Mesothelial cell of epicardium (in vitro differentiated cells): Measurements from ENCODE around the gene KCTD2. TPM values are rescaled to one million over a fixed set of nuclear protein-coding genes. Genes with fewer than 3 reads are reported as not detected.

Experiments used
- DNase-seq, 2 experiments: peaks; one replicate each; pipeline ENCODE4 v3.0.0; 2021; ENCODE audit warnings: low spot score in 2 of 2; ENCODE audit not compliant: unreplicated experiment in 2 of 2
- H3K27ac Mint-ChIP-seq: 2 replicates; pipeline ENCODE4 v1.8.0; 2021; ENCODE audit warnings: mixed read lengths
- H3K27me3 Mint-ChIP-seq: 2 replicates; pipeline ENCODE4 v1.8.0; 2021; ENCODE audit warnings: low read depth, mixed read lengths
- H3K36me3 Mint-ChIP-seq: 2 replicates; pipeline ENCODE4 v1.8.0; 2021; ENCODE audit warnings: mixed read lengths
- H3K4me1 Mint-ChIP-seq: 2 replicates; pipeline ENCODE4 v1.8.0; 2021; ENCODE audit warnings: mixed read lengths
- H3K4me3 Mint-ChIP-seq: 2 replicates; pipeline ENCODE4 v1.8.0; 2021; ENCODE audit warnings: mild to moderate bottlenecking, moderate library complexity, mixed read lengths
- H3K9me3 Mint-ChIP-seq: 2 replicates; pipeline ENCODE4 v1.8.0; 2021; ENCODE audit warnings: mixed read lengths
- total RNA-seq: library from RNA; stranded (reverse); gene quantifications from 3 replicates; pipeline ENCODE4 v1.2.1, GENCODE V29; 2021
- TF ChIP-seq, protein P1 (sequence below): fragments of 200-600 bp; sonication (generic); IDR thresholded peaks from one replicate; pipeline ENCODE4 v1.5.0; 2021; ENCODE audit warnings: antibody characterized with exemption; ENCODE audit not compliant: unreplicated experiment

Gene KCTD2
- total RNA-seq, 1 donor from 2014 or later: 24.1 TPM

DNA sequence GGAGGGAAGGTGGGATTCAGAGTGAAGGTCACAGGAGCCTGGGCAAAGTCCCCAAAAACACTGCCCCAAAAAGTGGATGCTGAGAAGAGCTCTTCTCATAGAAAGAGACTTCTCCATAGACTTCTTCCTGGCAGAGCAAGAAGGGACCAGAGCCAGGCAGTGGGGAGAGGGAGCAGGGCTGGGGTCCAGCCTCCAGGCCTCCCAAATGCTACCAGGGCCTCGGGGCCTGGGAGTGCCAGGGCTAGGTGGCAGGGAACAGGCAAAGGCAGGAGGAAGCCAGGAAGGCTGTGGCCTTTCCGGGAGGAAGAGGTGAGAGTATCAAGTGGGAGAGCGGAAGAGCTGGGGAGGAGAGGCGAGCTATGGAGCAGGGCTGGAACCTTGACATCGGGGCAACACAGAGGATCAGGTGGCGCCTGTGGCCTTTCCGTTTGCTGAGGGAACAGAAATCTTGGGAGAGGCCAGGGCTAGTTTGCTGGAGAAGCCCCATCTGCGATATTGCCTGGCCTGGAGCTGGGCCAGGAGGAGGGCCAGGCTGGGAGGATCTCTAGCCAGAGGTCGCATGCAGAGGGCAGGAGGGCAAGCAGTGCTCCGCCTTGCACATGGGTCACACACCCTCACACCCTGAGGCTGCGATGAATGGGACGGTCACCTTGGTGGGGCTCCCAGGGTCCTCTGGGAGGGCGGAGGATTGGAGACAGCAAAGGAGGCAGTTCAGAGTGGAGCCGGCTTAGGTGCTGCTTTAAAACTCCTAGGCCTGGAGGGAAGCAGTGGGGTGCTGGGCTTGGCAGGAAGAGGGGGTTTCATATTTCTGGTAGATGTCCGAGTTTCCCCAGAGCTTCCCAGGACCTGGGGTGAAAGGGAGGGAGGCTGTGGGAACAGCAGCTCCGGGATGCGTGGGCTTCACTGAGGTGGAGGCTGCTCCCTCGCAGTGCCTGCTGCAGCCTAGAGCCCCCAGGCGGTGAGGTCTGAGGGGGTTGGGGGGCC, 44.1 kb downstream of the KCTD2 start:
- TF ChIP-seq, protein P1, sequence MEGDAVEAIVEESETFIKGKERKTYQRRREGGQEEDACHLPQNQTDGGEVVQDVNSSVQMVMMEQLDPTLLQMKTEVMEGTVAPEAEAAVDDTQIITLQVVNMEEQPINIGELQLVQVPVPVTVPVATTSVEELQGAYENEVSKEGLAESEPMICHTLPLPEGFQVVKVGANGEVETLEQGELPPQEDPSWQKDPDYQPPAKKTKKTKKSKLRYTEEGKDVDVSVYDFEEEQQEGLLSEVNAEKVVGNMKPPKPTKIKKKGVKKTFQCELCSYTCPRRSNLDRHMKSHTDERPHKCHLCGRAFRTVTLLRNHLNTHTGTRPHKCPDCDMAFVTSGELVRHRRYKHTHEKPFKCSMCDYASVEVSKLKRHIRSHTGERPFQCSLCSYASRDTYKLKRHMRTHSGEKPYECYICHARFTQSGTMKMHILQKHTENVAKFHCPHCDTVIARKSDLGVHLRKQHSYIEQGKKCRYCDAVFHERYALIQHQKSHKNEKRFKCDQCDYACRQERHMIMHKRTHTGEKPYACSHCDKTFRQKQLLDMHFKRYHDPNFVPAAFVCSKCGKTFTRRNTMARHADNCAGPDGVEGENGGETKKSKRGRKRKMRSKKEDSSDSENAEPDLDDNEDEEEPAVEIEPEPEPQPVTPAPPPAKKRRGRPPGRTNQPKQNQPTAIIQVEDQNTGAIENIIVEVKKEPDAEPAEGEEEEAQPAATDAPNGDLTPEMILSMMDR: no peak
- no peaks in the 10 kb centered on the region for H3K9me3 Mint-ChIP-seq
- peak overlapping the region; percentile 77 for H3K27ac Mint-ChIP-seq
- no peaks in the 10 kb centered on the region for H3K36me3 Mint-ChIP-seq
- no peak for DNase-seq
- H3K4me3 Mint-ChIP-seq: peak overlapping the region; percentile 9
- peaks cover 73% of the 10 kb centered on the region for H3K4me1 Mint-ChIP-seq
- no peaks in the 10 kb centered on the region for H3K27me3 Mint-ChIP-seq

DNA sequence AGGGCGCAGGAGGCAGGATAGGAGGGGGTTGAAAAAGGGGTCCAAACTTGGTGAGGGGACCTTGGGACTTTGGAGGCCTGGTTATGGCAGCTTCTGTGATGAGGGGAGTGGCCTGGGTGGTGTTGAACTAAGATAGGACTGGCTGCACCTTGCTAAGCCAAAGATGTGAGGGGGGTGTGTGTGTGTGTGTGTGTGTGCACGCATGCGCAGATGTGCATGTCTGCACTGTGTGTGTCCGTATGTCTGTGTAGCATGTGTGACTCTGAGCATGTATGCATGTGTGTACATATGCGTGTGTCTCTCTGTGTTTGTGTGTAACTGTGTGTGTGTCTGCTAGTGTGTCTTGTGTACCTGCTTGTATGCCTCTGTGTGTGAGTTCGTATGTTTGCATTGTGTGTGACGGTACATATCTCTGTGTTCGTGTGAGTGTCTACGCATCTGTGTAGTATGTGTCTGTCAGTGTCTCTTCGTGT, 44.9 kb downstream of the KCTD2 start:
- DNase-seq: no peak
- no peaks in the 10 kb centered on the region for H3K9me3 Mint-ChIP-seq
- no peaks in the 10 kb centered on the region for H3K27me3 Mint-ChIP-seq
- H3K27ac Mint-ChIP-seq: peak overlapping the region; percentile 77
- H3K4me3 Mint-ChIP-seq: peak overlapping the region; percentile 9
- TF ChIP-seq, protein P1: no peak
- peaks cover 69% of the 10 kb centered on the region for H3K4me1 Mint-ChIP-seq
- no peaks in the 10 kb centered on the region for H3K36me3 Mint-ChIP-seq

DNA sequence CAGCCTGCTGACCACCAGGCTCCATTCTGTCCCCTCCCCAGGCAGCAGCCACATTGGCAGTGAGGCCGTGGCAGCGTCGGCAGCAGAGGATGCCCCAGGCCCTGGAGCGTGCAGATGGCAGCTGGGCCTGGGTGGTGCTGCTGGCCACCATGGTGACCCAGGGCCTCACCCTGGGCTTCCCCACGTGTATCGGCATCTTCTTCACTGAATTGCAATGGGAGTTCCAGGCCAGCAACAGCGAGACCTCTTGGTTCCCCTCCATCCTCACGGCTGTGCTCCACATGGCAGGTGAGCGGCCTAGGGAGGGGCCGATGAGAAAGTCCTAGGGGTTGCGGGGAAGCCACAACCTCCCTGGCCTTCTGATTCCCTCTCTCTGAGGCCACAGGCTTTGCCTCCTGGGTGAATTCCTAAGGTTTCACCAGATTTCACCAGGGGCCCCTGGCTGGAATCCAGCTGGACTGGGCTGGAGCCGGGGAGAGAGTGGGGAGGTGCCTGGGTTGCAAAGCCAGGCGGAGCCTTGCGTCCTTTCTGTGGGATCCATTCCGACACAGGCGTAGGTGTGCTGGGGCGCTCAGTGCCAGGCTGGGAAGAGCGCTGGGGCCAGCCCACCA, 46.6 kb downstream of the KCTD2 start:
- H3K9me3 Mint-ChIP-seq: no peaks in the 10 kb centered on the region
- TF ChIP-seq, protein P1: no peak
- peaks cover 67% of the 10 kb centered on the region for H3K4me1 Mint-ChIP-seq
- no peak for DNase-seq
- peaks cover 5% of the 10 kb centered on the region for H3K36me3 Mint-ChIP-seq
- H3K27ac Mint-ChIP-seq: peak overlapping the region; percentile 77
- no peaks in the 10 kb centered on the region for H3K27me3 Mint-ChIP-seq
- H3K4me3 Mint-ChIP-seq: peak overlapping the region; percentile 10

DNA sequence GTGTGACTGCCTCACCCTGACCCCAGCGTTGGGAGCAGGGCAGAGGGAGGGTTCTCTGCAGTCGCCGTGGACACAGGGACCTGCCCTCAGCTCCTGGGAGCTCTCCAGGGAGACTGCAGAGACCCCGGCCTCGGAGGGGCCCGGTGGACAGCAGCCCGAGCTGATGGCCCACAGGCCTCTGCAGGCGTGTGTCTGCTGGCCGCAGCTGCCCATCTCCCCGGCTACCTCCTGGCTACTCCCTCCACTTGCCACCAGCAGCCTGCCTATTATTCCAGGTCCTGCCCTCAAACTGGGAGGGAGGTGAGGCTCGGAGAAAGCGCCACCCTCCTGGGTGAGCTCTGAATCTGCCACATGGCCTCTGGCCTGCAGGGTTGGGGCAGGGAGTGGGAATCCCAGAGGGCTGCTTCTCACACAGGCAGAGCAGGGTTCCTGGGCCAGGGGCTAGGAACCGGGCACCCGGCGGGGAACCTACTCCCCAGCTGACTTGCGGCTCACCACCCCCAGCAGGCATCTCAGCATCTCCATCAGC, 47.9 kb downstream of the KCTD2 start:
- Mint-ChIP-seq H3K9me3 (no peaks in the 10 kb centered on the region), H3K4me3 (no peak overlapping the region), H3K36me3 (peaks cover 10% of the 10 kb centered on the region), H3K27me3 (no peaks in the 10 kb centered on the region), H3K4me1 (peaks cover 57% of the 10 kb centered on the region), H3K27ac (no peak overlapping the region)
- TF ChIP-seq, protein P1: no peak
- no peak for DNase-seq

DNA sequence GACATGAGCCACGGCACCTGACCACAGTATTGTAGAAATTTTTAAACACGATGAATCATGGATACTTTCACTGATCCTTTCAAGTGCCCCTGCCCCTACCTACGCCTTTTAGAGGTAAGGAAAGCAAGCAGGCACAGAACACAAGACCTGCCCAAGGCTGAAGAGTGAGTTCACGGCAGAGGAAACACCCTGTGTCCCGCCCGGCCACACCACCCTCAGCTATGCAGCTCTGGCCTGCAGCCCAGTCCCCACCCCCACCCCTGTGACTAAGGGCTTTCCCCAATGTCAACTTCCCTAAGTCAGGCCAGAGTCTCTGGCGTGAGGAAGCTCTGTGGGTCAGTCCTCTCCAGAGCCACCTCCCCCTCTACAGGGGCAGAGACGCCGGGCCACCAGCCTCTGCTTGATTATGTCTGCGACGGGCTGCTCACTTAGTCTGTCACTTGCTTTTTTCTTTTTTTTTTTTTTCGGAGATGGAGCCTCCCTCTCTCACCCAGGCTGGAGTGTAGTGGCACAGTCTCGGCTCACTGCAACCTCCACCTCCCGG, 49.1 kb downstream of the KCTD2 start:
- Mint-ChIP-seq H3K4me1 (peaks cover 47% of the 10 kb centered on the region), H3K4me3 (no peak overlapping the region), H3K27ac (peak overlapping the region; percentile 93), H3K9me3 (no peaks in the 10 kb centered on the region), H3K36me3 (peaks cover 18% of the 10 kb centered on the region), H3K27me3 (no peaks in the 10 kb centered on the region)
- TF ChIP-seq, protein P1: no peak
- no peak for DNase-seq
